NCI-H1694 treated with DMSO at 0.1 percent for 48 hours (cell line): Measurements from ENCODE around the gene TMA7.

Experiments
- DNase-seq: peaks from one replicate; lab custom pipeline; 2025; lab: John Stamatoyannopoulos, UW

The TMA7 gene

DNA sequence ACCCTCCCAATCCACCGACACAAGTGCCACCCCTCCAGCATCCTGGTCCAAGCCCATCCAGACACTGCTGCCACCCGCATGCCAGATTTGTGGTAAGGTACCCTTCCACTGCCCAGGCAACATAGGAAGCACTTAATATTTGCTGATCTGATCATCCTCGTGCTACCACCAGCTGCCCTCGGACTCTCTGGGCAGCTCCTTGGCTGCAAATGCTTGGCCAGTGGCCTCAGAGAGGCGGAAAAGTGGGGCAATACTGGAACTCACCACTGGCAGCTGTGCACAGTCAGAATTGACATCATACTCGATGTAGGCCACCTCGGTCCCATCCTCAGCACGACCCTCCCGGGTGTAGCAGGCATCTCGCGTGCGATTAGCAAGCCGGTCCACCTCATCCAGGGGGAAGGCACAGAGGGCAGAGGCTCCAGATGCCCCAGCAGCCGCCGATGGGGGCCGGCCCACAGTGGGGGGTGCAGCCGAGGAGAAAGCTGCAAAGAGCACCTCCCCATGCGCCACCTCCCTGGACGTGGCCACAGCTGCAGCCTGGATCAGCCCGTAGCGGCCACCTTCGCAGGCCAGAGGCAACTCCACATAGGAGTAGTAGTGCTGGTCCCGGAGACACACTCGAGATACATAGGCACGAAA lies 16.7 kb upstream of the TMA7 start:
- DNase-seq: no peak

DNA sequence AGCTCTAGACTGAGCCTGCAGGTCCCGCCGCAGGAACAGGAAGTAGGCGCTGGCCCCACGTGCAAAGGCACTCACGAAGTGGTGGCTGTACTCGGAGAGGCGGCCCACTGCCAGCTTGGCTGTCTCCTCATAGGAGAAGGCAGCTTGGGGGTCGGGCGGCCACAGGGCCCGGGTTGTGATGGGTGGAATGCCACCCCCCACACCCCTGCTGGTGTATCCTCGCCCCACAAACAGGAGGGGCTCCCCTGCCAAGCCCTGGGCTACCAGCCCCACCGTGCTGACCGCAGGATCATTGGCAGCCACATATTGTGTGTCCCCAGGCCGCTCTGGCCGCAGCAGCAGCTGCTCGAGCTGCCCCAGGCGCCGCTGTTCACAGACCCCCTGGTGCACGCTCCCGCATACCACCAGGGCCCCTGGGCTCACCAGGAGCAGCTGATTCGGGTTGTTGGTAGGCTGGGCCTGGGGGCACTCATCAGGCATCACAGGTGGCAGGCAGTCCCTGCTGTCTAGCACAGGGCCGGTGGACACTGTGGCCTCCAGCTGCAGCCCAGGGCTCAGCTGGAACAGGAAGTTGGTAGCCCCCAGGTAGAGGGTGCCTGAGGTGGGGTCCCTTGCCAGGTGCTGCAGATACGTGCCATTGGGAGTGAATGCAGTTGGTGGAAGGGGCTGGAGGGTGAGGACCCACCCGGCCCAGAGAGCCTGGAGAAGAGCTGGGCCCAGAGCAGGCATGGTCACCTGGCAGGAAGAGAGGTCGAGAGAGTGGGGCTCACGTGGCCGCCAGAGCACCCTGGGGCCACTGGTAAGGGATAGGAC lies 16.0 kb upstream of the TMA7 start:
- no peak for DNase-seq

- no peak for DNase-seq
Observed at GRCh38 chr3:48425281-48425812, 14.7 kb upstream of the TMA7 start.

GRCh38 chr3:48426401-48426909 lies 13.6 kb upstream of the TMA7 start:
- DNase-seq: no peak

- DNase-seq: no peak
Observed at GRCh38 chr3:48426944-48427629, 13.0 kb upstream of the TMA7 start.

DNA sequence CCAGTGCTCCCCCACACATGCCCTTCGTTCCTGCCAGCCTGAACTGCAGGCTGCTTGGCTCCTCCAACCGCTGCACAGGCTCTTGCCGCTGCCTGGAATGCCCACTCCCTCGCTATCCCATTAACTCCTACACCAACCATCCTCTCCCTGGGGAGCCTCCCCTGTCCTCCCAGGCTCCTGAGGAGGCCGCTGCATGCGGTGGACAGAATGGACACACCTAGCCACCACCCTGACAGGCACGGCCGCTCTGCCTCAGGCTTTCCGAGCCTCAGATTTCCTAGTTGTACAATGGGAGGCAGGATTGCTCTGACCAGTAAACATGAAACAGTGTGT lies 12.5 kb upstream of the TMA7 start:
- DNase-seq: no peak

GRCh38 chr3:48428088-48428571 lies 11.9 kb upstream of the TMA7 start:
- DNase-seq: no peak

GRCh38 chr3:48428572-48429316 lies 11.3 kb upstream of the TMA7 start:
- DNase-seq: no peak

DNA sequence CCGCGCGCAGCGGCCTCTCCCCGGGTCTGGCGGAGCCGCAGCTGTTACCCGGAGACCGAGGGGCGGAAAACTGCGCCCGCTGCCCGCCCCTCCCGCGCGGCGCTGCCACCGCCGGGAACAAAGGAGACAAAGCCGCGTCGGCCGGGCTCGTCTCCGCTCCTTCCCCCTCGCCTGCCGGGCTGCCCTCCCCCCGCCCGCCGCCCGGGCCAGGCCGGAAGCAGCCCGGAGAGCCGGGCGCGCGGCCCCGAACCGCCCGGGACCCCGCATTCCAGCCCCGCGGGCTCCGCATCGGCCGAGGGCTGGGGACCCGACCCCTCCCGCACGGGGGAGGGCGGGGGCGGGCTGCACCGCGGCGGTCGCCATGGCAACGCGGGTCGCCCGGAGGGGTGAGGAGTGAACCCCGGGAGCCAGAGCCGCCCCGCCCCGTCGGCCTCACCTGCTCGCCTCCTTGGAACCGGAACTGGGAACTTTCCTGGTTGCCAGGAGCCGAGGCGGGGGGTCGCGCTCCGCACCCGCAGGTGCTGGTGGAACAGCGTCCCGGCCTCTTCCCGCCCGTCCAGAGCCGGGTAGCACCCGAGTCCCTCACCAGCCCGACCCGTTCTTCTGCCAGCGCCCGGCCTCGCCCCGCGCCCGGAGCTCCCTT lies 10.6 kb upstream of the TMA7 start:
- DNase-seq: no peak

DNA sequence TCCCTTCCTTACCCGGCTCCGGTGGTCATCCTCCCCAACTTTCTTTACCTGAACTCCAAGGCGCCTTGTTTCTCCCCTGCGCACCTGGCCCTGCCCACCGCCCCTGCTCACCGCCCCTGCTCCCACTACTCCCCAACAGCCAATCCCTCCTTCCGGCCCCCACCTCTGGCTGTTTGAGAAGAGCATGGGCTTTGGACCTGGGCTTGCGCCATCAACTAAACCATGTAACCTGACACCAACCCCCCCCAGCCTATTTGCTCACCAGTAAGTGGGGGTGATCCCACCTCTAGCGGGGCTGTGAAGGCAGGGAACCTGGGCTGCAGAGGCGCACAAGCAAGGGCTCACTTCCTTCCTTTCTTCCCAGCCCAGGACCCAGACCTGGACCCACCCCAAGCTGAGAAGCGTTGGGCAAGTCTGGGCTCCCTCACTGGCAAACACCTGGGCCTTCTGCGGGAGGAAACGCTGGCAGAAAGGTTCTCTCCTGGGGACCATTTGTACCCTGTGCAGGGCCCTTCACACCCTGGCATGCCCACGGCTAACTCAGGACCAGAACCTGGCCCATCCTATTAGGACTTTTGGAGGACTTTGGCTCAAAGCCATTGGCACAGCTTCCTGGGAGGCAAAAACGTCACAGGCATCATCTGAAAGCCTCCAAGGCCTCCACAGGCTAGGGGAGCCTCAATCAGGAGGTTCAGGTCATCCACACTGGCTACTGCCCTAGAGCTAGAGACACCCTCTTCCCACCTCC lies 9.9 kb upstream of the TMA7 start, which contains the start of gene PLXNB1:
PLXNB1 (minus strand) TSS at position 127 of the 748 bp plus-strand sequence. CDS start 5,475 bp downstream, outside the sequence.
- no peak for DNase-seq

GRCh38 chr3:48430708-48431101 lies 9.4 kb upstream of the TMA7 start:
- DNase-seq: no peak

DNA sequence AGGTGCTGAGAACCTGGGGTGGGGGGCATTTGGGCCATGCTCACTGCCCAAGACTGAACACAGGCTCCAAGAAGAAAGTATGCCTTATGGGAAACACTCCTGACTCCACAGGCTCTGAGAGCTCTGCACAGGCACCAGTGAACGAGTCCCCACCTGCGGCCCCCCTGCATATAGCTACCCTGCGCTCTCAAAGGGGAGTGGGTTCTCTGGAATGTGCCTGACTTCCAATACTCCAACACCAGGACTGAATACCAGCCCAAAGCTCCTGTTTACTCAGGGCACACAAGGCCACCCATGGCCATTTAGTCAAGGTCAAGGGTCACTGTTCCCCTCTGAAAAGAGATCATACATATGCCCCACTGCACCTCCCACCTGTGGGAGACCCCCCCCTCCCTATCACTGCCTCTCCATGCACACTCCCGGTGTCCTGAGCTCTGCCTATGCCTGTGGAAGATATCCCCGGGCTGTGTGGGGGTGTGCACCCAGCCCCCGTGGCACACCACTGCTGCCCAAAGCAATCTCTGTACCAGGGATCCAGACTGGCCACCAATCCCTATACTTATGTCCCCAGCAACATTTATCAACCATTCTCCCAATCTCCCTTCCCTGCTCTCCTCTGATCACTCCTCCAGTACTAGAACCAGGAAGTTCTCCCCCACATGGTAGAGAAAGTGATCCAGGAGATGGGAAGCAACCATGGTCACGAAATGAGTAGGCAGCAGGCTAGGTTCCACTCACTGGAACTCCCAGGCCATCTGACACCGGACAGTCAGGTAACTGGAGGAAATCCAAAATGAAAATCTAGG lies 8.6 kb upstream of the TMA7 start:
- DNase-seq: no peak

- no peak for DNase-seq
Observed at GRCh38 chr3:48432411-48433371, 7.4 kb upstream of the TMA7 start.

DNA sequence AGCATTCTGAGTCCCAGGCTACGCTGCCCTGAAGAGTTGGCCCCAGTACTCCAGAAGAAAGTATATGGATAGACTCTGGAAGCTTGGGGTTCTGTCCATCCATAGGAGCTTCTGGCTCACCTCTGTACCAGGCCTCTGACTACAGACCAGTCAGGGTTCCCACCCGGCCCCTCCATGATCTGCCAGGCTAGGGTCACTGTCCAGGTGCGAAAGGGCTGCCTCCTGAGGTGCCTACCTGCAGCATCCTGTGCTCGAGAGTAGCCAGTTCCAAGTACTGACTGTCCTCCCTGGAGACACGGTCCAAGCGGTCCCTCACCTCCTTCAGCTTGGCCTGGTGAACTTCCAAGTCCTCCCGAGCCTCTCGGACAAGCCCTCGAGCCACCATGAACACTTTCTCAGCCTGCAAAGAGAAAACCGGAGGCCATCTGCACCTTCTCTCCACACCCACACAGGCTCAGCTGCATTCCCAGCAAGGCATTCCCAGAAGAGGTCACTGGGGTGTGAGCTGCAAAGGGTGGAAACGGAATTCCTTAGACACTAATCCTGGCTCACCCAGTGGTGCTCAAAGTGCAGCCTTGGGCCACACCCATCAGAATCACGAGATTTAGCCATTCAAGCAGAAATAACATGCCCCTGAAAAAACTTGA lies 6.5 kb upstream of the TMA7 start:
- DNase-seq: no peak

DNA sequence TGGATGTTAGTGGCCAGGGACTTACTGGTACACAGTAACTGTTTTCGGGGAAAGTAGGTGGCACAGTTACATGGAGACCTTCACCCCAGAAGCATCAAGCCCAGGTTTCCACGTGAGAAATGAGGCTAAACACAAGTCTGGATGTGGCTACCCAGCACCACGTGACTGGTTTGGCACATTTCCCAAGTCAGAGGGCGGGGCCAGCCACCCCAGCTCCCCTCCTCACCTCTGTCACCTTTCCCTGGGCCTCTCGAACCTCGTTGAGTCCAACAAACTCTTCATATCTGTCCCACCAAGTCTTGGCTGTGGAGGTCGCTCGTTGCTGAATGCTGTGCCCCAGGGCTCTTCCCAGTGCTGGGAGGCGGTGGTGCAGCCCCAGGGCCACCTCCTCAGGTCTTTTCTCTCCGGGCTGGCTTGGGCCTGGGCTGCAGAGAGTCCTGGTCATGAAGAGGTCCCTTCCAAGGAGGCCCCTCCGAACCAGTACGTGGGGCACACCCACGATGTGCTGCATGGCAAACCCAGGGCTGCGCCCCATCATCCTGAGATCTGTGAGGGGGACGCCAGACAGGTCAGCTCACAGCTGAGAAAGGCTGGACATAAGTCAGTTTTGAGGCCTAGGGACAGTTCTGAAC lies 5.3 kb upstream of the TMA7 start:
- DNase-seq: no peak

DNA sequence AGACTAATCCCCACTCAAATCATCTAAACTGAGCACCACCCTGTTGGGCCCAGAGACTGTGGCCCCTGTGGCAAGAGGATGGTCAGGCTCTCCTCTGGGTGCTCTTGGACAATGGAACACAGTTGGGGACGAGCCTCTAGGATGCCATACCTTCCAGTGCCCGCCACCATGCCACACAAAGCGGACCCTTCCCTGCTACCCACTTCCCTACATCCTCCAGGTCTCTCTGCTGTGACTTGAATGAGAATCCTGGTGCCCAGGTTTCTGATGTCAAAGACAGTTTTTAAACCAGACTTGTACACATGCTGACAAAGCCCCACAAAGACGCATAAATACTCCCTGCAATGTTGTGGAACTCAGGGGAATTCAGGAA lies 4.8 kb upstream of the TMA7 start:
- DNase-seq: no peak

- peak; percentile 15 for DNase-seq
Observed at GRCh38 chr3:48435774-48436476, 4.1 kb upstream of the TMA7 start.
